Left lung (tissue), 10 donors: ENCODE results near the gene C1QL2. TPM values are rescaled to one million over a fixed set of nuclear protein-coding genes. Genes with fewer than 3 reads are reported as not detected.

Experiments
- ATAC-seq: fragments of 200-7000 bp; cut with Tn5 transposase; one replicate; pipeline ENCODE4 v1.9.1; 2020; ENCODE audit warnings: moderate library complexity
- DNase-seq, 4 donors: peaks; one replicate each; pipeline ENCODE4 v3.0.0-alpha.2; 2013 to 2020
- H3K27ac ChIP-seq, 2 donors: fragments of 200-600 bp; sonication (generic) in 1 of 2; one replicate each; pipeline versions ENCODE4 v1.5.0 to v1.8.0; 2020 to 2021
- H3K27me3 ChIP-seq, 2 donors: fragments of 200-600 bp; sonication (generic) in 1 of 2; one replicate each; pipeline versions ENCODE4 v1.5.0 to v1.8.0; 2020 to 2021
- H3K36me3 ChIP-seq, 2 donors: fragments of 200-600 bp; sonication (generic) in 1 of 2; one replicate each; pipeline versions ENCODE4 v1.5.0 to v1.8.0; 2020 to 2021
- H3K4me1 ChIP-seq, 2 donors: fragments of 200-600 bp; one replicate each; pipeline ENCODE4 v1.8.0; 2021
- H3K4me3 ChIP-seq, 2 donors: fragments of 200-600 bp; sonication (generic) in 1 of 2; one replicate each; pipeline versions ENCODE4 v1.5.0 to v1.8.0; 2020 to 2021; ENCODE audit warnings: mild to moderate bottlenecking in 1 of 2
- H3K9me3 ChIP-seq, 2 donors: fragments of 200-600 bp; sonication (generic) in 1 of 2; one replicate each; pipeline versions ENCODE4 v1.5.0 to v1.8.0; 2020 to 2021
- CTCF ChIP-seq, 2 donors: fragments of 200-600 bp; sonication (generic) in 1 of 2; IDR thresholded peaks; one replicate each; pipeline versions ENCODE4 v1.5.0 to v1.8.0; 2021; ENCODE audit warnings: antibody characterized with exemption in 2 of 2
- intact Hi-C, 2 donors: fragments of 100-400 bp; cut with DNase I; formaldehyde crosslinking; loops; one replicate each; pipeline versions ENCODE4 v1.11.2 to v1.14.2; 2022
- polyA plus RNA-seq, 6 donors: library from polyadenylated mRNA; unstranded; fragments of 120-200 nt; gene quantifications; one replicate each; pipeline ENCODE4 v1.2.1, GENCODE V29; 2013; ENCODE audit not compliant: insufficient read length in 6 of 6
- total RNA-seq, 2 donors: library from RNA; stranded (reverse); fragmentation: NEBNext Ultra II Directional; extraction: Animal tissue kit (Norgen Biotek cat#: 25700); gene quantifications; one replicate each; pipeline ENCODE4 v1.2.1, GENCODE V29; 2021
- donor health status: DM: no; HTN: yes; CAD: no.
- donor health status: DM: no; HTN: no; CAD: no.

C1QL2 gene
- total and polyA plus RNA-seq, 8 donors, result not detected

- no peak for TF ChIP-seq CTCF (IDR thresholded peaks at IDR 0.05)
- peaks cover 45 to 82% of the 10 kb centered on the region in 2 donors for H3K27me3 ChIP-seq
- DNase-seq (no peak), ATAC-seq (no peak)
- H3K27ac ChIP-seq, result no peak overlapping the region
- no peaks in the 10 kb centered on the region for H3K36me3 ChIP-seq
- H3K4me1 ChIP-seq, result peaks cover 0 to 7% of the 10 kb centered on the region in 2 donors
- intact Hi-C loops, result no loop called here
- no peak overlapping the region for H3K4me3 ChIP-seq
- H3K9me3 ChIP-seq, result no peaks in the 10 kb centered on the region
These were observed 1.9 kb upstream of the C1QL2 start for GRCh38 chr2:119160361-119160990.

- no peak overlapping the region for H3K27ac ChIP-seq
- no peaks in the 10 kb centered on the region for H3K36me3 ChIP-seq
- H3K4me3 ChIP-seq, result no peak overlapping the region
- no peaks in the 10 kb centered on the region for H3K9me3 ChIP-seq
- TF ChIP-seq CTCF (IDR thresholded peaks at IDR 0.05), result no peak
- DNase-seq (no peak), ATAC-seq (no peak)
- intact Hi-C loops, result no loop called here
- peaks cover 0 to 7% of the 10 kb centered on the region in 2 donors for H3K4me1 ChIP-seq
- H3K27me3 ChIP-seq, result peaks cover 59 to 100% of the 10 kb centered on the region in 2 donors
These were observed 570 bp downstream of the C1QL2 start for GRCh38 chr2:119157850-119158511.

GRCh38 chr2:119156891-119157773 is 1.4 kb downstream of the C1QL2 start:
- Histone ChIP-seq H3K4me1 (peaks cover 0 to 7% of the 10 kb centered on the region in 2 donors), H3K36me3 (no peaks in the 10 kb centered on the region), H3K27ac (no peak overlapping the region), H3K4me3 (no peak overlapping the region), H3K27me3 (peaks cover 59 to 100% of the 10 kb centered on the region in 2 donors), H3K9me3 (no peaks in the 10 kb centered on the region)
- DNase-seq (peak in 1 of 4 donors; percentile 78), ATAC-seq (no peak)
- no peak for TF ChIP-seq CTCF (IDR thresholded peaks at IDR 0.05)
- intact Hi-C loops, result no loop called here

- H3K4me1 ChIP-seq, result peaks cover 0 to 7% of the 10 kb centered on the region in 2 donors
- no peak overlapping the region for H3K27ac ChIP-seq
- ATAC-seq, result peak; percentile 15
- intact Hi-C loops, result no loop called here
- no peak overlapping the region for H3K4me3 ChIP-seq
- DNase-seq, result no peak
- no peaks in the 10 kb centered on the region for H3K36me3 ChIP-seq
- no peak for TF ChIP-seq CTCF (IDR thresholded peaks at IDR 0.05)
- H3K27me3 ChIP-seq, result peaks cover 59 to 100% of the 10 kb centered on the region in 2 donors
- H3K9me3 ChIP-seq, result no peaks in the 10 kb centered on the region
These were observed 2.3 kb downstream of the C1QL2 start for GRCh38 chr2:119156105-119156890.
